GM21381 (cell line): ENCODE data around the gene NOL4L.
"Not testable (repeated sequence)": the region's sequence is repeated elsewhere in the genome, so short reads cannot be mapped to it uniquely, and the experiment has no call there.

Source experiments
- ATAC-seq: cut with Tn5 transposase; IDR thresholded peaks from one replicate; pipeline ENCODE4 v1.9.1; 2021; ENCODE audit warnings: mild to moderate bottlenecking, moderate library complexity; ENCODE audit not compliant: unreplicated experiment

NOL4L gene

GRCh38 chr20:32474967-32475811 is 109.9 kb downstream of the NOL4L start:
- no peak for ATAC-seq

DNA sequence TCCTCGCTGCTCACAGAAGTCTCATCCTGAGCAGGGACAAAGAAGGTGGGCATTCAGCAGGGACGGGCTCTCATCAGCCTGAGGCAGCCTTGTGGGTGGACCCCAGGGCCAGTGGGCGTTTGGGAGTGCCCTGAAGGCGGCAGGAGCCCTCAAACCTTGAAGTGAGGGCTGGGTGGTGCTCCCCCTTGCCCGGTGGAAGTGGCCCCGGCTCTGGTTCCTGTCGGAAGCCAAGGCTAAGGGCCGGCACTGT is 110.5 kb downstream of the NOL4L start:
- ATAC-seq = no peak

GRCh38 chr20:32474009-32474716 is 111.0 kb downstream of the NOL4L start:
- no peak for ATAC-seq

- no peak for ATAC-seq
These were observed 111.7 kb downstream of the NOL4L start for GRCh38 chr20:32473231-32474008.

DNA sequence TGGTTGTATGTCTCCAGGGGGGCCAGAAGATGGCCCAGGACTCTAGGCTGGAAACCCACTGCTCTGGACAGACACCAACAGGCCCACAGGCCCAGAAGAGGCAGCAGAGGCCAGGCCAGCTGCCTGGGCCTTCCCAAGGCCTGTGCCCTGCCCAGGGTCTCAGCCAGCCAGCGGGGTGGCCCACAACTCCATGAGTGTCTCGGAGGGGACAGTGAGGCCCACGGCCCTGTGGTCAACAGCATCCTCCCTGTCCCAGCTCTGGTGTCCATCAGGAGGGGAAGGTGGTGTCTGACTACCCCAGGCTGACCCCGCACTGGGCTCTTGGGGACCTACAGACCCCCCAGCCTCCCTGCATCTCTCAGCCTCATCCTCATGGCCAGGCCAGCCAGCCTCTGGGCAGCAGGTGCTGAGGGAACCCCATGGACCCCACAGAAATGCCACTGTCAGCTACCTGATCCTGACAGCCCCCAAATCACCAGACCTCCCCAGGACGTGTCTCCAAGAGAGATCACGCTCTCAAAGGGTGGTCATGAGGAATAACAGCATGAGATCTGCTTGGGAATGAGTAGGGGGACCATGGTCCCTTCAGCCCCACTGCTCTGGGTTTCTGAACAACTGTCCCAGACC is 112.4 kb downstream of the NOL4L start:
- no peak for ATAC-seq

DNA sequence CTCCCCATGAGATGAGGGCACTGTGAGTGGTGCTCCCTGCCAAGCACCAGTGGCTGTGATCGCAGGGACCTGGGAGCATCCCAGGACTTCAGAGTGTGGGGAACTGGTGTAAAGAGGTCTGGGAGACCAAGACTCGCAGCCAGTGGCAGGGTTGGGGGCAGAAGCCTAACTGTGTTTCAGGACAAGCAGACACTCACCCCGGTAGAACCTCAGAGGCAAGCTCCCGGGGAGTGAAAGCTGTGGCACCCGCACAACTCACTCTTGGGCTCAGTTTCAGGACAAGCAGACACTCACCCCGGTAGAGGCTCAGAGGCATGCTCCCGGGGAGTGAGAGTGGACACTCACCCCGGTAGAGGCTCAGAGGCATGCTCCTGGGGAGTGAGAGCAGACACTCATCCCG is 114.2 kb downstream of the NOL4L start:
- no peak for ATAC-seq

- no peak for ATAC-seq
These were observed 114.9 kb downstream of the NOL4L start for GRCh38 chr20:32470025-32470861.

GRCh38 chr20:32468860-32469259 is 116.3 kb downstream of the NOL4L start:
- no peak for ATAC-seq

DNA sequence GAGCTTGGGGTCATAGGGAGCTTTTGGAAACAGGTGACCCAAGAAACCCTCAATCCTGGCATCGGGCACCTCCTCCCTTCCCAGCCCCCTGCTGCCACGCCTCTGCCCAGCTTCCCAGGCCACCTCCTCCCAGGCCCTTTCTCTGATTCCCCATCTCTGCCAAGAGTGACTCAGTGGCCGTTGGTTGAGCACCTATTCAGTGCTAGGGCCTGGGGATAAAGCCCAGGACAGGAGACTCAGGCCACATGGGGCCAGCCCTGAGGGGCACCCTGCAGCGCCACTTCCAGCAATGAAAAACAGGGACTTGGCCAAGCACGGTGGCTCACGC is 116.9 kb downstream of the NOL4L start:
- no peak for ATAC-seq

DNA sequence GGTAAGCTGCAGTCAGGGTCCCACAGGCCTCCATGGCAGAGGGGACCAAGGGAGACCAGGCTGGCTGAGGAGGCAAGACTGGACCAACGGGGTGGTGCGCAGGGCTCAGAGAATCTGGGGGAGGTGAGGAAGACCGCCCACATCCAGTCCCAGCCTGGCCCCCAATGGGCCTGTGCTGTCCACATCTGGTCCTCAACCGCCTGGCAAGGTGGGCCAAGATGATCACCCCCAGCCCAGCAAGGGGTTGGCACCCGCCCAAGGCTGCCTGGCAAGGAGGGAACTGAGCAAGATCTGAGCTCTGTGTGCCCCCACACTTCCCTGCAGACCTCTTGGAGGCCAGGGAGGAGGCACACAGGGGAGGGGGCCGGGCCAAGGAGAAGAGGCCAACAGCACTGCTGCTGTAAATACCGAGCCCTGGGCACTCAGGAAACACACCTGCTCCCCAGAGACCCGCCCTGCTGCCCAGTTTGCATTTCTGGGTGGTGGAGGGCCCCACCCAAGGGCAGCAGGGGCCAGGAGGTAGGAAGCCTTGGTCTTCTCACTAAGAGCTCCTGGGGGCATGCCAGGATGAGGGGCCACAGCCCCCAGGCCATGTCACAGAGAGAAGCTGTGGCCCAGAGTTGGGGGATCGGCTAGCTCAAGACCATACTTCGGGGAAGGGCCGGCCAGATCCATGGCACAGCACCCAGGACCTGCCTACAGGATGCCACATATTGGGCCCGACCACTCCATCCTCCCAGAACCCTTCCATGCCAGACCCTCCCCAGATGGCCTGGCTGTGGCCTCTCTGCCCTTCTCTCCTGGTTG is 117.4 kb downstream of the NOL4L start:
- ATAC-seq = no peak

- no peak for ATAC-seq
These were observed 118.2 kb downstream of the NOL4L start for GRCh38 chr20:32466739-32467505.

DNA sequence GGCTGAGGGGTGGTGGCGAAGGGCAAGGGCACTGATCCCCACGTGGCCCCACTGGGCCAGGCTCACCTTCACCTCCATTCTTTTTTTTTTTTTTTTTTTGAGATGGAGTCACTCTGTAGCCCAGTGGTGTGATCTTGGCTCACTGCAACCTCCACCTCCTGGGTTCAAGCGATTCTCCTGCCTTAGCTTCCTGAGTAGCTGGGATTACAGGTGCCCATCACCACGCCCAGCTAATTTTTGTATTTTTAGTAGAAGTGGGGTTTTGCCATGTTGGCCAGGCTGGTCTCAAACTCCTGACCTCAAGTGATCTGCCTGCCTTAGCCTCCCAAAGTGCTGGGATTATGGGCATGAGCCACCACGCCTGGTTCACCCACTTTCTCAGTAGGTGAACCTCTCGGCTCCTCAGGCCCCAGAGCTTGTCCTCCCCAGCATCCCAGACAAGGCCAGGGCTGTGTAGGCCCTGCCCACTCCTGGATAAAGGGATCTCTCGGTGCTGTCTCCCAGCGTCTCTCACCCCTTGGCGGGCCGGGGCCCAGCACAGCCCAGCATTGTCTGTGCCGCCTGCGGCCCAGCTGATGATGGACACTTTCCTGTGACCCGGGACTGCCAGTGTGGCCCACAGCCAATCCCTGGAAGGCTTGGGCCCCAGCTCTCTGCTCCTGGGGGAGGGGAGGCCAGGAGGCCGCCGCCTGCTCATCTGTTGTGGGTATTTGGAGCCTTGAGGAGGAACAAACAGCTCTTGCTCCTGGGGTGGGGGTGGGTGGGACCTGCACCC is 119.0 kb downstream of the NOL4L start:
- not testable (repeated sequence) for ATAC-seq

DNA sequence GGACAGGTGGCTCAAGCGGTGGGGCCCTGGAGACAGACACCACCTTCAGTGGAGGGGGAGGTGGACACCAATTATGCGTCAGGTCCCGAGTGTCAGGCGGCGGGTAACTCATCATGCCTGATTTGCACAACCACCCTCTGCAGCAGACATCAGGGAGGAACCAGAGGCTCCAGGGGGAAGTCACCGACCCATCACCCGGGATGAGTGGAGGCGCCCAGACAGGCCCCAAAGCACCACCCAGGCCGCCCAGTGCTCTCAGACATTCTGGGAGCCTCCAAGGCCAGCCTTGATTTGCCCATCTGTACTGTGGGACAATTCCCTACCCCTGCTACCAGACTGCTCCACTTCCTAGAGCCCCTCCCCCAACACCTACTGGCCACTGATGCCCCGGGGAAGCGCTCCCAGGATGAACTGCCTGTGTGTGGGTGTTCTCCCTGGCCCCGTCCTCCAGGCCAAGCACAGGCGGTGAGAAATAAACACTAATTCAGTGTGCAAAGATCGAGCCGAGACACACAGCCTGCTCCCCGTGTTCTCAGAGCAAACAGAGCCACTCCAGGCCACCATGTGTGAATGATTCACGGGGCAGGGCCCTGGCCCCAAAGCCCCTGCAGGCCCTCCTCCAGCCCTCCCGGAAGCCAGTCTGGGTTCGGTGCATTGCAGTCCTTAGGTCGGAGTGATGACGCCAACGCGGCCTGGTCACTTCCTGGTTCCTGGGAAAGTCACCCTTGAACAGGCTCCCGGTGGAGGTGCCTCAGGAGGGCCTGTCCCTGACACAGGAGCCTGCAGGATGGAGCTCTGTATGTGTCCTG is 119.8 kb downstream of the NOL4L start:
- ATAC-seq = no peak

GRCh38 chr20:32464401-32465091 is 120.6 kb downstream of the NOL4L start:
- no peak for ATAC-seq

- ATAC-seq = no peak
These were observed 121.3 kb downstream of the NOL4L start for GRCh38 chr20:32463642-32464400.
